Ovary (tissue), 3 donors: ENCODE data around the gene SEMA4B.

Experiments used
- POLR2A ChIP-seq: fragments of 450-650 bp; IDR thresholded peaks from one replicate; pipeline ENCODE4 v1.6.1; 2017; ENCODE audit warnings: antibody characterized with exemption, mild to moderate bottlenecking, moderate library complexity
- TF ChIP-seq, protein P1 (sequence below), 3 donors: fragments of 450-650 bp in 2 of 3; fragments of 200-600 bp in 1 of 3; IDR thresholded peaks; one replicate each; pipeline versions ENCODE4 v1.5.1 to v1.8.0; 2016 to 2022; ENCODE audit warnings: antibody characterized with exemption in 3 of 3, mild to moderate bottlenecking in 1 of 3
- donor health status: DM: no; HTN: no; CAD: no.

DNA sequence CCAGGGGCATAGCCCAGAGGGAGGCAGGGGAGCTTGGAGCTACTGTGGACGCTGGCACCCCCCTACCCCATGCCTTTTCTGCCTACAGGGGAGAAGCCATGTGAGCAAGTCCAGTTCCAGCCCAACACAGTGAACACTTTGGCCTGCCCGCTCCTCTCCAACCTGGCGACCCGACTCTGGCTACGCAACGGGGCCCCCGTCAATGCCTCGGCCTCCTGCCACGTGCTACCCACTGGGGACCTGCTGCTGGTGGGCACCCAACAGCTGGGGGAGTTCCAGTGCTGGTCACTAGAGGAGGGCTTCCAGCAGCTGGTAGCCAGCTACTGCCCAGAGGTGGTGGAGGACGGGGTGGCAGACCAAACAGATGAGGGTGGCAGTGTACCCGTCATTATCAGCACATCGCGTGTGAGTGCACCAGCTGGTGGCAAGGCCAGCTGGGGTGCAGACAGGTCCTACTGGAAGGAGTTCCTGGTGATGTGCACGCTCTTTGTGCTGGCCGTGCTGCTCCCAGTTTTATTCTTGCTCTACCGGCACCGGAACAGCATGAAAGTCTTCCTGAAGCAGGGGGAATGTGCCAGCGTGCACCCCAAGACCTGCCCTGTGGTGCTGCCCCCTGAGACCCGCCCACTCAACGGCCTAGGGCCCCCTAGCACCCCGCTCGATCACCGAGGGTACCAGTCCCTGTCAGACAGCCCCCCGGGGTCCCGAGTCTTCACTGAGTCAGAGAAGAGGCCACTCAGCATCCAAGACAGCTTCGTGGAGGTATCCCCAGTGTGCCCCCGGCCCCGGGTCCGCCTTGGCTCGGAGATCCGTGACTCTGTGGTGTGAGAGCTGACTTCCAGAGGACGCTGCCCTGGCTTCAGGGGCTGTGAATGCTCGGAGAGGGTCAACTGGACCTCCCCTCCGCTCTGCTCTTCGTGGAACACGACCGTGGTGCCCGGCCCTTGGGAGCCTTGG is 27.0 kb downstream of the SEMA4B start:
- TF ChIP-seq, protein P1, sequence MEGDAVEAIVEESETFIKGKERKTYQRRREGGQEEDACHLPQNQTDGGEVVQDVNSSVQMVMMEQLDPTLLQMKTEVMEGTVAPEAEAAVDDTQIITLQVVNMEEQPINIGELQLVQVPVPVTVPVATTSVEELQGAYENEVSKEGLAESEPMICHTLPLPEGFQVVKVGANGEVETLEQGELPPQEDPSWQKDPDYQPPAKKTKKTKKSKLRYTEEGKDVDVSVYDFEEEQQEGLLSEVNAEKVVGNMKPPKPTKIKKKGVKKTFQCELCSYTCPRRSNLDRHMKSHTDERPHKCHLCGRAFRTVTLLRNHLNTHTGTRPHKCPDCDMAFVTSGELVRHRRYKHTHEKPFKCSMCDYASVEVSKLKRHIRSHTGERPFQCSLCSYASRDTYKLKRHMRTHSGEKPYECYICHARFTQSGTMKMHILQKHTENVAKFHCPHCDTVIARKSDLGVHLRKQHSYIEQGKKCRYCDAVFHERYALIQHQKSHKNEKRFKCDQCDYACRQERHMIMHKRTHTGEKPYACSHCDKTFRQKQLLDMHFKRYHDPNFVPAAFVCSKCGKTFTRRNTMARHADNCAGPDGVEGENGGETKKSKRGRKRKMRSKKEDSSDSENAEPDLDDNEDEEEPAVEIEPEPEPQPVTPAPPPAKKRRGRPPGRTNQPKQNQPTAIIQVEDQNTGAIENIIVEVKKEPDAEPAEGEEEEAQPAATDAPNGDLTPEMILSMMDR (IDR thresholded peaks at IDR 0.05): no peak
- no peak for TF ChIP-seq POLR2A
